ENCODE measurements around the gene MYBBP1A.

DNA sequence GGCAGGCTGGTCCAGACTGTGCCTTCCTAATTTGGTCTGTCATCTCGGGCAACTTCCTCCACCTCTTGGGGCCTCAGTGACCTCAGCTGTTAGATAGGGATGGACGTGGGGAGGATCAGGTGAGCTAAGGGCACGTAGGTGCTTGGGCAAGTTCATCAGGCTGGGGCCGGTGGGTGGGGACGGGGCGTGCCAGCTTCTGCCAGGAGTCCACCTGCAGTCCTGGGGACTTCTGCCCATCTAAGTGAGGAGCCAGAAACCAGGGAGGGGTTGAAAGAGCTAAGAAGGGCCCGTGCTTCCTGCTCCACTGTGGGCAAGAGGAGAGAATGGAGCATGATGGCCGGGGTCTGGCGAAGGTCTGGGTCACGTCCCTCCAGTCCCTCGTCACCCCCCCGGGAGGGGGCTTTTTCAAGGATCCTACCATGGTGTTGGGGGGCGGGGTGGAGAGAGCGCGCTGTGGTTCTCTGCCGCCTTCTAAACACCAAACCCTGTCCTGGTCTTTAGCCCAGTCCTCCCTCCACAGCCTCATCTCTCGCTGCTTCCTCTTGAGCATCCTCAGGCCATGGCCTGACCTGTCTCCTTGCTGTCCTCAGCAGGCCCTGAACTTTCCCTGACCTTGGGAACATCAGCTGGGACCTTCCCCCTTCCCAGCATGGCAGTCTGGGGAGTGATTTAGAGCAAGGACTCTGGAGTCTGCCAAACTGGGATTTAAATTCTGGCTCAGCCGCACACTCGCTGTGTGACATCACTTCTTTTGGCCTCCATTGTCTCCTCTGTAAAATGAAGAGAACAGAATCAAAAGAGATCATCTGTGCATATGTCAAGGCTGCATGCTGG, 34.9 kb downstream of the MYBBP1A start:
- TF ChIP-seq POLR2A (IDR thresholded peaks at IDR 0.05) (no peak), EP300 (IDR thresholded peaks at IDR 0.05) (no peak)
- TF ChIP-seq, protein P1, sequence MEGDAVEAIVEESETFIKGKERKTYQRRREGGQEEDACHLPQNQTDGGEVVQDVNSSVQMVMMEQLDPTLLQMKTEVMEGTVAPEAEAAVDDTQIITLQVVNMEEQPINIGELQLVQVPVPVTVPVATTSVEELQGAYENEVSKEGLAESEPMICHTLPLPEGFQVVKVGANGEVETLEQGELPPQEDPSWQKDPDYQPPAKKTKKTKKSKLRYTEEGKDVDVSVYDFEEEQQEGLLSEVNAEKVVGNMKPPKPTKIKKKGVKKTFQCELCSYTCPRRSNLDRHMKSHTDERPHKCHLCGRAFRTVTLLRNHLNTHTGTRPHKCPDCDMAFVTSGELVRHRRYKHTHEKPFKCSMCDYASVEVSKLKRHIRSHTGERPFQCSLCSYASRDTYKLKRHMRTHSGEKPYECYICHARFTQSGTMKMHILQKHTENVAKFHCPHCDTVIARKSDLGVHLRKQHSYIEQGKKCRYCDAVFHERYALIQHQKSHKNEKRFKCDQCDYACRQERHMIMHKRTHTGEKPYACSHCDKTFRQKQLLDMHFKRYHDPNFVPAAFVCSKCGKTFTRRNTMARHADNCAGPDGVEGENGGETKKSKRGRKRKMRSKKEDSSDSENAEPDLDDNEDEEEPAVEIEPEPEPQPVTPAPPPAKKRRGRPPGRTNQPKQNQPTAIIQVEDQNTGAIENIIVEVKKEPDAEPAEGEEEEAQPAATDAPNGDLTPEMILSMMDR (IDR thresholded peaks at IDR 0.05), result no peak
